ENCODE measurements around the gene XRCC3.

DNA sequence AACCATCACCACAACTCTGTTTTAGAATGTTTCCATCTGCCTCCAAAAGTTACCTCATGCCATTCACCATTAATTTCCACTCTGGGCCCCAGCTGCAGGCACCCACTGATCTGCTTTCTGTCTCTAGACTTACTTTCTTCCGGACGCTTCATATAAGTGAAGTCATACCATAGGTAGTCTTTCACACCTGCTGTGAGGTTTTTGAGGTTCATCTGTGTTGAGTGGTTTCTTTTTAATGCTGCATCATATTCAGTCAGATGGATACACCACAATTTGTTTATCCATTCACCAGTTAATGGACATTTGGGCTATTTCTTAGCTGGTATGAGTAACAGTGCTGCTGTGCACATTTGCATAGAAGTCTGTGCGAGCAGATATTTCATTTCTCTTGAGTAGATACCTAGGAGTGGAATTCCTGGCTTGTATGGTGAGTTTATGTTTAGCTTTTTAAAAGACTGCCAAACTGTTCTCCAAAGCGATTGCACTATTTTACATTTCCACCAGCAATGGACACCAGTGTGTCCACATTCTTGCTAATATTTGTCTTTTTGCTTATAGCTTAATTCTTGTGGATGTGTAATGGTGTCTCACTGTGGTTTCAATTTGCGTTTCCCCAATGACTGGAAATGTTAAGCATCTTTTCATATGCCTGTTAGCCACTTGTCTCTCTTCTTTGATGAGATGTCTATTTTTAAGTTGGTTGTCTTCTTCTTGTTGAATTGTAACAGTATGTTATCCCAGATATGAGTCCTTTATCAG, 48.7 kb upstream of the XRCC3 start:
- TF ChIP-seq, protein P1, sequence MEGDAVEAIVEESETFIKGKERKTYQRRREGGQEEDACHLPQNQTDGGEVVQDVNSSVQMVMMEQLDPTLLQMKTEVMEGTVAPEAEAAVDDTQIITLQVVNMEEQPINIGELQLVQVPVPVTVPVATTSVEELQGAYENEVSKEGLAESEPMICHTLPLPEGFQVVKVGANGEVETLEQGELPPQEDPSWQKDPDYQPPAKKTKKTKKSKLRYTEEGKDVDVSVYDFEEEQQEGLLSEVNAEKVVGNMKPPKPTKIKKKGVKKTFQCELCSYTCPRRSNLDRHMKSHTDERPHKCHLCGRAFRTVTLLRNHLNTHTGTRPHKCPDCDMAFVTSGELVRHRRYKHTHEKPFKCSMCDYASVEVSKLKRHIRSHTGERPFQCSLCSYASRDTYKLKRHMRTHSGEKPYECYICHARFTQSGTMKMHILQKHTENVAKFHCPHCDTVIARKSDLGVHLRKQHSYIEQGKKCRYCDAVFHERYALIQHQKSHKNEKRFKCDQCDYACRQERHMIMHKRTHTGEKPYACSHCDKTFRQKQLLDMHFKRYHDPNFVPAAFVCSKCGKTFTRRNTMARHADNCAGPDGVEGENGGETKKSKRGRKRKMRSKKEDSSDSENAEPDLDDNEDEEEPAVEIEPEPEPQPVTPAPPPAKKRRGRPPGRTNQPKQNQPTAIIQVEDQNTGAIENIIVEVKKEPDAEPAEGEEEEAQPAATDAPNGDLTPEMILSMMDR (IDR thresholded peaks at IDR 0.05; ENCODE audit: extremely low read depth in 1 of 2, insufficient read depth in 1 of 2, low read depth in 1 of 2, low read length in 2 of 2), result no peak
- TF ChIP-seq JUN (IDR thresholded peaks at IDR 0.05; ENCODE audit: borderline replicate concordance, insufficient read depth, insufficient read length, low read depth) (no peak), POLR2A (IDR thresholded peaks at IDR 0.05; ENCODE audit: low read depth, low read length) (no peak), GATA2 (IDR thresholded peaks at IDR 0.05; ENCODE audit: insufficient read depth, insufficient read length, low read depth, low read length) (no peak), POLR2AphosphoS5 (IDR thresholded peaks at IDR 0.05; ENCODE audit: insufficient read depth, low read depth, low read length) (no peak)

Data from endothelial cell of umbilical vein (primary cell).